Right lobe of liver (tissue), 6 donors: ENCODE data around the gene IQUB. TPM values are rescaled to one million over a fixed set of nuclear protein-coding genes. Genes with fewer than 3 reads are reported as not detected.

Experiments used
- ATAC-seq, 4 donors: fragments of 200-7000 bp; cut with Tn5 transposase; one replicate each; pipeline ENCODE4 v1.9.1; 2020; ENCODE audit warnings: mild to moderate bottlenecking in 4 of 4, moderate library complexity in 4 of 4
- DNase-seq, 3 donors: peaks; one replicate each; pipeline ENCODE4 v3.0.0-alpha.2; 2020
- H3K27ac ChIP-seq, 3 donors: fragments of 200-600 bp; one replicate each; pipeline ENCODE4 v1.8.0; 2022
- H3K27me3 ChIP-seq, 2 donors: fragments of 200-600 bp; one replicate each; pipeline ENCODE4 v1.8.0; 2022
- H3K36me3 ChIP-seq, 4 donors: fragments of 200-600 bp; sonication (generic) in 1 of 4; one replicate each; pipeline versions ENCODE4 v1.5.1 to v1.8.0; 2017 to 2022; ENCODE audit warnings: control low read depth in 1 of 4
- H3K4me1 ChIP-seq, 4 donors: fragments of 200-600 bp; sonication (generic) in 1 of 4; one replicate each; pipeline versions ENCODE4 v1.5.1 to v1.8.0; 2017 to 2022; ENCODE audit warnings: control low read depth in 1 of 4
- H3K4me3 ChIP-seq, 3 donors: fragments of 200-600 bp; one replicate each; pipeline ENCODE4 v1.8.0; 2022
- H3K9me3 ChIP-seq, 4 donors: fragments of 200-600 bp; sonication (generic) in 1 of 4; one replicate each; pipeline versions ENCODE4 v1.5.1 to v1.8.0; 2017 to 2022; ENCODE audit warnings: control low read depth in 1 of 4
- CTCF ChIP-seq, 4 donors: fragments of 200-600 bp in 3 of 4; fragments of 450-650 bp in 1 of 4; IDR thresholded peaks; one replicate each; pipeline versions ENCODE4 v1.5.1 to v1.8.0; 2016 to 2022; ENCODE audit warnings: antibody characterized with exemption in 4 of 4, mild to moderate bottlenecking in 2 of 4
- POLR2A ChIP-seq: fragments of 450-650 bp; IDR thresholded peaks from one replicate; pipeline ENCODE4 v1.6.1; 2017; ENCODE audit warnings: antibody characterized with exemption, mild to moderate bottlenecking
- WGBS: methylation state at CpG from one replicate; pipeline ENCODE4 v1.1.6; 2018; ENCODE audit warnings: low coverage, low lambda C conversion rate; ENCODE audit not compliant: insufficient coverage; ENCODE audit errors: missing lambda C conversion rate; 5-methylcytosine and 5-hydroxymethylcytosine counted together
- intact Hi-C, 2 donors: fragments of 100-400 bp; cut with DNase I; formaldehyde crosslinking; loops; one replicate each; pipeline versions ENCODE4 v1.11.2 to v1.14.1; 2022
- total RNA-seq, 6 experiments: library from RNA; depleted of rRNA in 2 of 6; stranded (reverse); fragments of >200 nt in 2 of 6; fragmentation: NEBNext Ultra II Directional in 3 of 6; extraction: Animal tissue kit (Norgen Biotek cat#: 25700) in 3 of 6; gene quantifications; one replicate each; pipeline versions ENCODE4 v1.1.0 to v1.2.4, GENCODE V29; 2016 to 2023
- donor health status: DM: no; HTN: yes; CAD: no.
- donor health status: DM: no; HTN: no; CAD: no.
- donor health status: DM: no; HTN: no; CAD: no.
- donor health status: DM: no; HTN: yes; CAD: no.
- donor health status: DM: no; HTN: yes; CAD: no.

Gene IQUB
- total RNA-seq, 6 experiments from 2014 or later: 0.06 to 0.19 (median 0.10) TPM; not detected in 2

- DNase-seq (no peak), ATAC-seq (no peak)
- Histone ChIP-seq H3K27ac (no peak overlapping the region), H3K36me3 (peaks cover 0 to 3% (median 0%) of the 10 kb centered on the region in 4 donors), H3K4me1 (peaks cover 0 to 5% (median 0%) of the 10 kb centered on the region in 4 donors), H3K9me3 (no peaks in the 10 kb centered on the region), H3K4me3 (no peak overlapping the region), H3K27me3 (no peaks in the 10 kb centered on the region)
- intact Hi-C loops: no loop called here
- TF ChIP-seq POLR2A (no peak), CTCF (IDR thresholded peaks at IDR 0.05) (no peak)
- 56% methylated on average over 7 of the region's 7 CpGs for WGBS
Measured at GRCh38 chr7:123538189-123538714, 3.9 kb upstream of the IQUB start.

- WGBS: 32% methylated on average over 3 of the region's 3 CpGs
- H3K4me3 ChIP-seq: no peak overlapping the region
- no peaks in the 10 kb centered on the region for H3K9me3 ChIP-seq
- H3K36me3 ChIP-seq: peaks cover 0 to 3% (median 0%) of the 10 kb centered on the region in 4 donors
- intact Hi-C loops: no loop called here
- no peaks in the 10 kb centered on the region for H3K27me3 ChIP-seq
- TF ChIP-seq POLR2A (no peak), CTCF (IDR thresholded peaks at IDR 0.05) (peak; percentile 31 to 66 (median 58))
- peaks cover 0 to 5% (median 0%) of the 10 kb centered on the region in 4 donors for H3K4me1 ChIP-seq
- ATAC-seq: no peak
- no peak for DNase-seq
- no peak overlapping the region for H3K27ac ChIP-seq
Measured at GRCh38 chr7:123537026-123537642, 2.7 kb upstream of the IQUB start.

- H3K27ac ChIP-seq: no peak overlapping the region
- peak overlapping the region in 2 of 3 donors; percentile 56 to 60 for H3K4me3 ChIP-seq
Measured at GRCh38 chr7:123535517-123535916, 1.1 kb upstream of the IQUB start.

DNA sequence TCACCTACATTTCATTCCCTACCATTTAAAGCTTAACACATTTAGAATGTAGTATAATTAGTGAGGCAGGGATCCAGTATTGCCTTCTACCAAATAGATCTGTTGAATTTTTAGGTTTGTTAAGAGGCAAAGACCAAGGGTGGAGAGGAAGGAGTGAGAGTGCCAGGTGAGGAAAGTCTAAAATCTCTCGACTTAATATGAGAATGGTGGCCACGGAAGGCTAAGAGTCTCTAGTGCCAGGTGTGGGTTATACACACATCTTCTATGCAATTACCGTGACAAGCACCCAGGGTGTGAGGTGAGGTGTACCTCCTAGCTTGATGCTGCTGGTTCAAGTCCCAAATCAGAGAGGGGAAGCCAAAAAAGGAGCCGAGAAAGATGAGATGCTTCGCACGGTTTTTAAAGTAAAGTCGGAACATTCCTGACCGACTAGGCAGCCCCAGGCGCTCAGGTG lies 439 bp downstream of the IQUB start:
- Histone ChIP-seq H3K9me3 (no peaks in the 10 kb centered on the region), H3K27me3 (peaks cover 0 to 4% of the 10 kb centered on the region in 2 donors), H3K27ac (peak overlapping the region in 1 of 3 donors; percentile 14), H3K4me3 (peak overlapping the region; percentile 18 to 60 (median 56)), H3K4me1 (peaks cover 0 to 5% (median 0%) of the 10 kb centered on the region in 4 donors), H3K36me3 (no peaks in the 10 kb centered on the region)
- no peak for ATAC-seq
- intact Hi-C loops: no loop called here
- WGBS: 0% methylated on average over 9 of the region's 9 CpGs
- TF ChIP-seq CTCF (IDR thresholded peaks at IDR 0.05) (no peak), POLR2A (no peak)
- DNase-seq: no peak

More at GRCh38 chr7:123535517-123535916, 1.1 kb upstream of the IQUB start:
- H3K4me1 ChIP-seq: peaks cover 0 to 5% (median 0%) of the 10 kb centered on the region in 4 donors
- TF ChIP-seq CTCF (IDR thresholded peaks at IDR 0.05) (no peak), POLR2A (no peak)
- no peaks in the 10 kb centered on the region for H3K36me3 ChIP-seq
- ATAC-seq (no peak), DNase-seq (peak in 1 of 3 donors; percentile 23)
- intact Hi-C loops: no loop called here
- H3K27me3 ChIP-seq: no peaks in the 10 kb centered on the region
- 87% methylated on average over 8 of the region's 12 CpGs for WGBS
- H3K9me3 ChIP-seq: no peaks in the 10 kb centered on the region
